GM12874 (cell line): ENCODE data around the gene SERPINB5.

Experiments
- TF ChIP-seq, protein P1 (sequence below): IDR thresholded peaks from 2 replicates; pipeline ENCODE4 v1.5.1; 2011; ENCODE audit warnings: low read depth, mild to moderate bottlenecking, control low read depth, low read length, moderate library complexity; ENCODE audit not compliant: insufficient read depth

The SERPINB5 gene

DNA sequence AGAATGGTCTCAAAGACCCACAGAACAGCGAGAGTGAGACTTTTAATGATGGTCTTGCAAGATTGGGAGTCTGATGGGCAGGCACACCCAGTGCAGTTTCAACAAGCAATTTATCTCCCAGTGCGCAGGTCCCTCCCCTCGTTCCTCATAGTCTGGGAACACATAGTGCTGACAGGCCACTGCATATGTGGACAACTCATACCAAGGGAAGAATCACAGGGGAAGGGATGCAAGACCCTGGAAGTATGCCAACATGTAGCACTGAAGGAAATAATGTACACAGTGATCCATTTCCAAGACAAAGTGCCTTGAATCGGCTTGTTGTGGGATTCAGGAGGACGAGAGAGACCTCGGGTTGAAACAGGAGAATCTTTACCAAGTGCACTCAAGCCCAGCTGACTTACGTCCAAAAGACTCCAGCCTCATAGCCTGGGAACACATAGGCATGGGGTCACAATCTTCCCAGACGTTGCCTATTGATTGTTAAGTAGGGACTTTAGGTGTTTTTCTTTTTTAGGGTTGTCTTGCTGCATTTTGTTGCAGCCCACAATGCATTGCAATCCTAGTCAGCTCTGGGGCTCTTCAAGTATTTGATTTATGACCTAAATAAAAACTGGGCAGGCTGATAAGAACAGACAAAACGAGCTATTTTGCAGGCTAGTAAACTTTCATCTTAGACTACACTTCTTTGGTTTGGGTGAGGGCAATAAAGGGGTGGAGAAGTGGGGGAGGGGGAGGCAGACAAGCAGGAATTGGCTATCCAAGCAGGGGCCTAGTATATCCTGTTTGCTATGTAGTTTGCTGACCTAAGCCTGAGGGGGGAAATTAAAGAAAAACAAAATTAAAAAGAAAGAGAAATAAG is 24.7 kb upstream of the SERPINB5 start:
- TF ChIP-seq, protein P1, sequence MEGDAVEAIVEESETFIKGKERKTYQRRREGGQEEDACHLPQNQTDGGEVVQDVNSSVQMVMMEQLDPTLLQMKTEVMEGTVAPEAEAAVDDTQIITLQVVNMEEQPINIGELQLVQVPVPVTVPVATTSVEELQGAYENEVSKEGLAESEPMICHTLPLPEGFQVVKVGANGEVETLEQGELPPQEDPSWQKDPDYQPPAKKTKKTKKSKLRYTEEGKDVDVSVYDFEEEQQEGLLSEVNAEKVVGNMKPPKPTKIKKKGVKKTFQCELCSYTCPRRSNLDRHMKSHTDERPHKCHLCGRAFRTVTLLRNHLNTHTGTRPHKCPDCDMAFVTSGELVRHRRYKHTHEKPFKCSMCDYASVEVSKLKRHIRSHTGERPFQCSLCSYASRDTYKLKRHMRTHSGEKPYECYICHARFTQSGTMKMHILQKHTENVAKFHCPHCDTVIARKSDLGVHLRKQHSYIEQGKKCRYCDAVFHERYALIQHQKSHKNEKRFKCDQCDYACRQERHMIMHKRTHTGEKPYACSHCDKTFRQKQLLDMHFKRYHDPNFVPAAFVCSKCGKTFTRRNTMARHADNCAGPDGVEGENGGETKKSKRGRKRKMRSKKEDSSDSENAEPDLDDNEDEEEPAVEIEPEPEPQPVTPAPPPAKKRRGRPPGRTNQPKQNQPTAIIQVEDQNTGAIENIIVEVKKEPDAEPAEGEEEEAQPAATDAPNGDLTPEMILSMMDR = no peak

DNA sequence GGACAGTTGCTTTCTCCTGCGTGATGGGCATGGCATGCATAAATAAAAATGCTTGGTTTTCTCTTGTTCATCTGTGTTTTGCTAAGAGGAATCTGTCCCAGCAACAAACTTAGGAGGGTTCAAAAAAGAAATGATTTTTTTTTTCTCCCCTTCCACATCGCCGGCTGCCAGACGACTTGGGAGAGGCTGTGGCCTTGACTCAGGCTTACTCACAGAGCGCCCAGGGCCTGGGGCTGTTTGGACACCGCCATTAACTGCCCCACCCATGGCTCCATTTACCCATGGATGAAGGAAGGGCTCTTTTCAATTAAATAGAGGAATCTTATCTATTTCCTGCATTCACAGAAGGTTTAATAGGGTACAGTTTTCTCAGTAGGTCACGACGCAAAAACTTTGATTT is 22.3 kb upstream of the SERPINB5 start:
- TF ChIP-seq, protein P1 = no peak

DNA sequence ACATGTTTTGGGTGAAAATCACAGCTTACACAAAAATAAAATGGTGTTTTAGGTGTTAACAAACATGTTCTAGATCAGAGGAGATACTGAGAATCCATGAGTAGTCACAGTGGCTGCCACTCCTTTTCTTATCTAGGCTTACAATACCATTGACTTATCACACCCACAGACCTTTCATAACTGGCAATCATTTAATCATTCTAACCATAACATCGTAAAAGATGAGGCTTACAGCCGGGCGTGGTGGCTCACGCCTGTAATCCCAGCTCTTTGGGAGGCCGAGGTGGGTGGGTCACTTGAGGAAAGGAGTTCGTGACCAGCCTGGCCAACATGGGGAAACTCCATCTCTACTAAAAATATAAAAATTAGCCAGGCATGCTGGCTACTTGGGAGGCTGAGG is 18.8 kb upstream of the SERPINB5 start:
- TF ChIP-seq, protein P1 = no peak

DNA sequence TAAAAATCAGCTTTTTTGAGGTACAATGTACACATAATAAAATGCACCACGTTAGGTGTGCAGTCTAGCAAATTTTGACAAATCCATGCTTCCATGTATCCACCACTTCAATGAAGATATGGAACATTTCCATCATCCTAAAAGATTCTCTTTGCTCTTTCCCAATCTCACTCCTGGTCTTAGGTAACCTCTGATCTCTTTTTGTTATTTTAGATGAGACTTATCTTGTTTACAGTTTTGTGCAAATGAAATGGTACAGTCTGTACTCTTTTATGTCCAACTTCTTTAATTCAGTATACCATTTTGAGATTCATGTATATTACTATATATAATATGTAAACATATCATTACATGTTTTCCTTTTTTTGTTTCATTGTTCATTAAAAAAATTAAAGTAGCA is 16.3 kb upstream of the SERPINB5 start:
- TF ChIP-seq, protein P1 = no peak

DNA sequence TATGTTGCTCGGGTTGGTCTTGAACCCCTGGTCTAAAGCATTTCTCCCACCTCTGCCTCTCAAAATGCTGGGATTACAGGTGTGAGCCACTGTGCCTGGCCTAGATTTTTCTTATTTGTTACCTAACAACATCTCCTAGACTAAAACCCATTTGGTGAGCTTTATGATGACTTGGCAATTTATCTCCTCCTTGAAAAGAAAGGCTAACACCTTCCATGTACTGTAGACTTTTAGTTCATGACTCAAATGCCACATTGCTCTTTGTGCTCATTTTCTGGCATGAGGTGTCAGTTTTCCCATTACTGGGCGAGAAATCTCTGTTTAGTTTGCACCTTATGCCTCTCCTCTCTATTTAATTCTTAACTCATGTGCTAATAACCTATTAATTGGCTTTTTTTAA is 12.3 kb upstream of the SERPINB5 start:
- TF ChIP-seq, protein P1 = no peak

DNA sequence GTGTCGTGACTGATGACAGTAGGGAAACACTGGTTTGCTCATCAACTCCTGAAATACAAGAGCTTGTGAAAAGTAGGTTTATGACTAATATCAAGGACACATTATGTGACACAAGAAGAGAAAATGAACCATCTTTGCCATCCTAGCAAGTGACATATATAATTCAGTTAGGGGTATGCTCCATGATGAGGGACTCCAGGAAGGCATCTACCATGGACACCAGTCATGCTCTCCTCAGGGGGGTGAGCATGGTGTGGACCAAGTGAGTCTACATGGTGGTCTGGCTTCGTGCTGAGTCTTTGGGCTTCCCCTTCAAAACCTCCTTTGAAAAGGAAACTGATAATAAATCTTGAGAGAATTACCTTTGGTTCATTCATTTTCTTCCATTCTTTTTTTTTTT is 11.7 kb upstream of the SERPINB5 start:
- TF ChIP-seq, protein P1 = no peak

DNA sequence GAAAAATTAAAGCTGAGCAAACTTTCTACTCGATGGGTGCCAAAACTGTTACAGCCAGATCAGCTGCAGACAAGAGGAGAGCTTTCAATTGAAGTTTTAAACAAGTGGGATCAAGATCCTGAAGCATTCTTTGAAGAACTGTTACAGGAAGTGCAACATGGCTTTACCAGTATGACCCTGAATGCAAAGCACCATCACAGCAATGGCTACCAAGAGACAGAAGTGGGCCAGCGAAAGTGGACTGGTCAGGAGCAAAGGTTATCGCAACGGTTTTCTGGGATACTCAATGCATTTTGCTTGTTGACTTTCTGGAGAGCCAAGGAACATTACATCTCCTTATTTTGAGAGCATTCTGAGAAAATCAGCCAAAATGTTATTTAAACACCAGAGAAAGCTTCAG is 9.1 kb upstream of the SERPINB5 start:
- TF ChIP-seq, protein P1 = no peak
